Chondrocyte (in vitro differentiated cells): Measurements from ENCODE around the gene CDC42BPB. TPM values are rescaled to one million over a fixed set of nuclear protein-coding genes. Genes with fewer than 3 reads are reported as not detected.

Source experiments
- DNase-seq: peaks from one replicate; pipeline ENCODE4 v3.0.0; 2021; ENCODE audit warnings: mixed read lengths, low spot score
- H3K27ac Mint-ChIP-seq: one replicate; pipeline ENCODE4 v1.8.0; 2021; ENCODE audit warnings: mild to moderate bottlenecking, moderate library complexity, mixed read lengths; ENCODE audit not compliant: unreplicated experiment
- H3K27me3 Mint-ChIP-seq: 2 replicates; pipeline ENCODE4 v1.8.0; 2021; ENCODE audit warnings: low read depth, mixed read lengths
- H3K36me3 Mint-ChIP-seq: 2 replicates; pipeline ENCODE4 v1.8.0; 2021; ENCODE audit warnings: low read depth, mixed read lengths
- H3K4me1 Mint-ChIP-seq: 2 replicates; pipeline ENCODE4 v1.8.0; 2021; ENCODE audit warnings: low read depth, mild to moderate bottlenecking, mixed read lengths
- H3K4me3 Mint-ChIP-seq: one replicate; pipeline ENCODE4 v1.8.0; 2021; ENCODE audit warnings: mild to moderate bottlenecking, moderate library complexity, mixed read lengths; ENCODE audit not compliant: unreplicated experiment
- H3K9me3 Mint-ChIP-seq: 2 replicates; pipeline ENCODE4 v1.8.0; 2021; ENCODE audit warnings: low read depth, mixed read lengths
- total RNA-seq: library from RNA; stranded (reverse); gene quantifications from 3 replicates; pipeline ENCODE4 v1.2.1, GENCODE V29; 2021
- TF ChIP-seq, protein P1 (sequence below): fragments of 200-600 bp; sonication (generic); IDR thresholded peaks from 2 replicates; pipeline ENCODE4 v1.5.0; 2021; ENCODE audit warnings: antibody characterized with exemption, mild to moderate bottlenecking, moderate library complexity

The CDC42BPB gene
- total RNA-seq, 1 donor from 2014 or later = 106 TPM

GRCh38 chr14:103015426-103015825, 41.9 kb downstream of the CDC42BPB start:
- Mint-ChIP-seq H3K36me3 (peaks cover 4% of the 10 kb centered on the region), H3K9me3 (no peaks in the 10 kb centered on the region), H3K4me1 (peaks cover 63% of the 10 kb centered on the region), H3K27me3 (no peaks in the 10 kb centered on the region), H3K27ac (peak overlapping the region; percentile 89), H3K4me3 (no peak overlapping the region)
- TF ChIP-seq, protein P1, sequence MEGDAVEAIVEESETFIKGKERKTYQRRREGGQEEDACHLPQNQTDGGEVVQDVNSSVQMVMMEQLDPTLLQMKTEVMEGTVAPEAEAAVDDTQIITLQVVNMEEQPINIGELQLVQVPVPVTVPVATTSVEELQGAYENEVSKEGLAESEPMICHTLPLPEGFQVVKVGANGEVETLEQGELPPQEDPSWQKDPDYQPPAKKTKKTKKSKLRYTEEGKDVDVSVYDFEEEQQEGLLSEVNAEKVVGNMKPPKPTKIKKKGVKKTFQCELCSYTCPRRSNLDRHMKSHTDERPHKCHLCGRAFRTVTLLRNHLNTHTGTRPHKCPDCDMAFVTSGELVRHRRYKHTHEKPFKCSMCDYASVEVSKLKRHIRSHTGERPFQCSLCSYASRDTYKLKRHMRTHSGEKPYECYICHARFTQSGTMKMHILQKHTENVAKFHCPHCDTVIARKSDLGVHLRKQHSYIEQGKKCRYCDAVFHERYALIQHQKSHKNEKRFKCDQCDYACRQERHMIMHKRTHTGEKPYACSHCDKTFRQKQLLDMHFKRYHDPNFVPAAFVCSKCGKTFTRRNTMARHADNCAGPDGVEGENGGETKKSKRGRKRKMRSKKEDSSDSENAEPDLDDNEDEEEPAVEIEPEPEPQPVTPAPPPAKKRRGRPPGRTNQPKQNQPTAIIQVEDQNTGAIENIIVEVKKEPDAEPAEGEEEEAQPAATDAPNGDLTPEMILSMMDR = no peak
- DNase-seq = no peak

- Mint-ChIP-seq H3K36me3 (peaks cover 4% of the 10 kb centered on the region), H3K9me3 (no peaks in the 10 kb centered on the region), H3K27me3 (no peaks in the 10 kb centered on the region), H3K27ac (peak overlapping the region; percentile 89), H3K4me3 (peak overlapping the region; percentile 7), H3K4me1 (peaks cover 61% of the 10 kb centered on the region)
- DNase-seq = no peak
- TF ChIP-seq, protein P1 = no peak
These were observed 42.7 kb downstream of the CDC42BPB start for GRCh38 chr14:103014466-103015228.

DNA sequence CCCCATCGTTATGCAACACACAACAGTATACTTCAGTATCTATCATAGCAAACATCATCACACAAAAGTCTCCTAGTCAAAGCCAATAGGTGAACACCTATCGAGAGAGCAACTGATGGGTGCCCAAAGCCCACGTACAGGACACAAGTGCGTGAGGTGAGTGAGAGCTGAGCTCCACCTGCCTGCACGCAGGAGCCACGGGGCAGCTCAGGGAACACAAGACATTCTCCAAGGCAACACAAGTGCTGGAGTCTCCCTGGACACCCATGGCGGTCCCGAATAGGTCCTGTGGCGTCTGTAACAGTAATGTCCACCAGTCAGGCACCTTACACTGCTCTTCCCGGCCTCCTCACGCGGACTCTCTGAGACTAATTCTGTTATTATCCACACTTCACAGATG, 44.3 kb downstream of the CDC42BPB start:
- no peak for DNase-seq
- Mint-ChIP-seq H3K4me1 (peaks cover 62% of the 10 kb centered on the region), H3K9me3 (no peaks in the 10 kb centered on the region), H3K4me3 (no peak overlapping the region), H3K27me3 (no peaks in the 10 kb centered on the region), H3K36me3 (peaks cover 5% of the 10 kb centered on the region), H3K27ac (no peak overlapping the region)
- TF ChIP-seq, protein P1 = no peak

GRCh38 chr14:103009559-103009958, 47.8 kb downstream of the CDC42BPB start:
- H3K36me3 Mint-ChIP-seq = peaks cover 15% of the 10 kb centered on the region

GRCh38 chr14:103008768-103009357, 48.5 kb downstream of the CDC42BPB start:
- H3K36me3 Mint-ChIP-seq = peaks cover 18% of the 10 kb centered on the region

More at GRCh38 chr14:103009559-103009958, 47.8 kb downstream of the CDC42BPB start:
- H3K9me3 Mint-ChIP-seq = no peaks in the 10 kb centered on the region
- no peak for DNase-seq
- H3K4me1 Mint-ChIP-seq = peaks cover 36% of the 10 kb centered on the region
- no peak overlapping the region for H3K4me3 Mint-ChIP-seq
- H3K27ac Mint-ChIP-seq = peak overlapping the region; percentile 74
- TF ChIP-seq, protein P1 = no peak
- H3K27me3 Mint-ChIP-seq = no peaks in the 10 kb centered on the region

More at GRCh38 chr14:103008768-103009357, 48.5 kb downstream of the CDC42BPB start:
- H3K4me1 Mint-ChIP-seq = peaks cover 29% of the 10 kb centered on the region
- peak overlapping the region; percentile 74 for H3K27ac Mint-ChIP-seq
- no peaks in the 10 kb centered on the region for H3K27me3 Mint-ChIP-seq
- DNase-seq = no peak
- H3K9me3 Mint-ChIP-seq = no peaks in the 10 kb centered on the region
- TF ChIP-seq, protein P1 = no peak
- no peak overlapping the region for H3K4me3 Mint-ChIP-seq
